SK-N-MC (cell line): ENCODE results near the gene KRT76.

Experiments used
- EZH2 ChIP-seq: fragments of 200-600 bp; sonication (generic); IDR thresholded peaks from one replicate; pipeline ENCODE4 v1.6.1; 2017; ENCODE audit warnings: antibody characterized with exemption
- FOXP2 ChIP-seq: optimal IDR thresholded peaks from 2 replicates; pipeline ENCODE3; 2011; ENCODE audit warnings: mild to moderate bottlenecking, moderate library complexity; ENCODE audit not compliant: insufficient read depth; ENCODE audit errors: extremely low read length, control extremely low read depth
- POLR2AphosphoS5 ChIP-seq: IDR thresholded peaks from 2 replicates; pipeline ENCODE4 v1.6.1; 2012; ENCODE audit warnings: mild to moderate bottlenecking, low read depth, low read length, borderline replicate concordance

DNA sequence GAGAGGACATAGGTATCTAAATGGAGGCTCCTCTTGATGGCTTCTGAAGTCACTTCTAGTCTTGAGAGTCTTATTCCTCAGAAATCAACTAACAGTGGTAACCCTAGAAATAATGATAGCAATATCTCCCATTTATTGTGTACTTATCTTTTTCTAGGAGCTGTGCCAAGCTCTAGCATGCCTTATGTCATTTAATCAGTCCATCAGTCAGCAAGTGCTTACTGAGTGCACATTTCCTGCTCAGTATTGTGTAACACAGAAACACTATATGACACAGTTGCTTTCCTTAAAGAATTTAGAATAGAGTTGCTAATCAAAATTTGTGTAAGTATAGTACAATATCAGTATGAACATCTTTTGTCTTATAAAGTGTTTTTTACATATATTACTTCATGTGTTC lies 36.6 kb downstream of the KRT76 start:
- TF ChIP-seq POLR2AphosphoS5 = no peak
- TF ChIP-seq EZH2 = no peak
- no peak for TF ChIP-seq FOXP2
